Activated T-cell treated with anti-CD3 and anti-CD28 coated beads, Interleukin-2, amount 50 U/mL, for 48 hours (primary cell): Measurements from ENCODE around the gene MAP2K5.

ENCODE experiments used
- DNase-seq, 2 experiments: peaks; one replicate each; pipeline ENCODE4 v3.0.0-alpha.2; 2020

MAP2K5 gene

GRCh38 chr15:67560320-67560719 lies 17.8 kb downstream of the MAP2K5 start:
- no peak for DNase-seq

- DNase-seq: no peak
Observed at GRCh38 chr15:67563092-67563491, 20.6 kb downstream of the MAP2K5 start.

GRCh38 chr15:67564021-67564967 lies 21.8 kb downstream of the MAP2K5 start:
- no peak for DNase-seq

GRCh38 chr15:67564968-67565345 lies 22.5 kb downstream of the MAP2K5 start:
- no peak for DNase-seq

- DNase-seq: no peak
Observed at GRCh38 chr15:67569668-67570067, 27.2 kb downstream of the MAP2K5 start.

- DNase-seq: no peak
Observed at GRCh38 chr15:67570875-67571647, 28.6 kb downstream of the MAP2K5 start.

- DNase-seq: no peak
Observed at GRCh38 chr15:67571648-67572415, 29.3 kb downstream of the MAP2K5 start.

GRCh38 chr15:67573194-67573593 lies 30.7 kb downstream of the MAP2K5 start:
- no peak for DNase-seq

- no peak for DNase-seq
Observed at GRCh38 chr15:67575039-67575502, 32.6 kb downstream of the MAP2K5 start.

GRCh38 chr15:67578020-67578600 lies 35.6 kb downstream of the MAP2K5 start:
- no peak for DNase-seq

- no peak for DNase-seq
Observed at GRCh38 chr15:67579164-67579563, 36.7 kb downstream of the MAP2K5 start.

- DNase-seq: no peak
Observed at GRCh38 chr15:67579967-67580366, 37.5 kb downstream of the MAP2K5 start.

GRCh38 chr15:67584157-67584556 lies 41.7 kb downstream of the MAP2K5 start:
- no peak for DNase-seq

GRCh38 chr15:67585681-67586080 lies 43.2 kb downstream of the MAP2K5 start:
- DNase-seq: no peak

GRCh38 chr15:67587331-67587730 lies 44.8 kb downstream of the MAP2K5 start:
- no peak for DNase-seq

- DNase-seq: no peak
Observed at GRCh38 chr15:67587754-67588153, 45.3 kb downstream of the MAP2K5 start.

GRCh38 chr15:67590191-67590590 lies 47.7 kb downstream of the MAP2K5 start:
- DNase-seq: no peak

GRCh38 chr15:67592245-67592644 lies 49.7 kb downstream of the MAP2K5 start:
- no peak for DNase-seq

- DNase-seq: no peak
Observed at GRCh38 chr15:67593562-67593961, 51.1 kb downstream of the MAP2K5 start.

GRCh38 chr15:67594770-67595169 lies 52.3 kb downstream of the MAP2K5 start:
- no peak for DNase-seq

- no peak for DNase-seq
Observed at GRCh38 chr15:67595572-67595971, 53.1 kb downstream of the MAP2K5 start.

GRCh38 chr15:67601073-67601472 lies 58.6 kb downstream of the MAP2K5 start:
- DNase-seq: no peak

GRCh38 chr15:67603063-67603462 lies 60.6 kb downstream of the MAP2K5 start:
- no peak for DNase-seq
